Caco-2 (cell line): Measurements from ENCODE around the gene NFIA. TPM values are rescaled to one million over a fixed set of nuclear protein-coding genes. Genes with fewer than 3 reads are reported as not detected.

Experiments used
- BruUV-seq: library from RNA; stranded (reverse); fragments of 400-500 nt; replicated peaks from 2 replicates; lab custom pipeline; 2021; lab: Mats Ljungman, UMichigan
- CTCF ChIA-PET: fragments of 300-600 bp; sonication (Branson Sonifier 250); formaldehyde crosslinking; loops from one replicate; lab custom pipeline; 2022; ENCODE audit warnings: antibody characterized with exemption; lab: Charles Lee
- POLR2A ChIA-PET: fragments of 300-600 bp; sonication (Branson Sonifier 250); formaldehyde crosslinking; loops from one replicate; lab custom pipeline; 2022; ENCODE audit warnings: antibody characterized with exemption; lab: Charles Lee
- DNase-seq, 2 experiments: peaks; one replicate each; pipeline versions ENCODE4 v3.0.0 to v3.0.0-alpha.2; 2020 to 2022
- H3K27me3 ChIP-seq: replicated peaks from 2 replicates; pipeline ENCODE4 v1.6.0; 2011; ENCODE audit warnings: low read length; ENCODE audit not compliant: control insufficient read depth, insufficient read depth
- H3K36me3 ChIP-seq: 2 replicates; pipeline ENCODE4 v1.5.1; 2011; ENCODE audit warnings: low read length; ENCODE audit not compliant: control insufficient read depth, insufficient read depth
- H3K4me1 ChIP-seq: fragments of 250-450 bp; sonication (Bioruptor Pico); 2 replicates; pipeline ENCODE4 v1.5.1; 2020; ENCODE audit warnings: mild to moderate bottlenecking
- H3K4me3 ChIP-seq: 2 replicates; pipeline ENCODE4 v1.5.1; 2011; ENCODE audit warnings: low read depth, mild to moderate bottlenecking, control low read depth, low read length
- H3K9me3 ChIP-seq: fragments of 250-450 bp; sonication (Bioruptor Pico); 2 replicates; pipeline ENCODE4 v1.5.1; 2020; ENCODE audit warnings: mild to moderate bottlenecking, moderate library complexity
- H3K27ac Mint-ChIP-seq: one replicate; pipeline ENCODE4 v1.8.0; 2022; ENCODE audit warnings: mixed read lengths; ENCODE audit not compliant: unreplicated experiment
- H3K27me3 Mint-ChIP-seq: one replicate; pipeline ENCODE4 v1.8.0; 2022; ENCODE audit warnings: mixed read lengths; ENCODE audit not compliant: insufficient read depth, unreplicated experiment
- H3K36me3 Mint-ChIP-seq: one replicate; pipeline ENCODE4 v1.8.0; 2022; ENCODE audit warnings: mild to moderate bottlenecking, mixed read lengths; ENCODE audit not compliant: insufficient read depth, unreplicated experiment
- H3K4me1 Mint-ChIP-seq: one replicate; pipeline ENCODE4 v1.8.0; 2022; ENCODE audit warnings: low read depth, mixed read lengths; ENCODE audit not compliant: unreplicated experiment
- H3K4me3 Mint-ChIP-seq: one replicate; pipeline ENCODE4 v1.8.0; 2022; ENCODE audit warnings: mild to moderate bottlenecking, moderate library complexity, mixed read lengths; ENCODE audit not compliant: unreplicated experiment
- H3K9me3 Mint-ChIP-seq: one replicate; pipeline ENCODE4 v1.8.0; 2022; ENCODE audit warnings: mixed read lengths; ENCODE audit not compliant: unreplicated experiment
- CTCF ChIP-seq, 2 experiments: fragments of 200-600 bp in 1 of 2; IDR thresholded peaks; 1 replicate in 1 of 2; 2 replicates in 1 of 2; pipeline versions ENCODE4 v1.5.1 to v1.8.0; 2011 to 2022; ENCODE audit warnings: antibody characterized with exemption in 1 of 2, control low read depth in 1 of 2, inconsistent platforms in 1 of 2, low read depth in 1 of 2, low read length in 1 of 2, mild to moderate bottlenecking in 1 of 2, moderate library complexity in 1 of 2; ENCODE audit not compliant: insufficient read depth in 1 of 2, severe bottlenecking in 1 of 2, unreplicated experiment in 1 of 2
- intact Hi-C: fragments of 100-400 bp; cut with micrococcal nuclease; formaldehyde crosslinking; loops from one replicate; pipeline ENCODE4 v1.10.0; 2022; ENCODE audit not compliant: unreplicated experiment
- total RNA-seq: library from RNA; stranded (reverse); gene quantifications from 2 replicates; pipeline ENCODE4 v1.2.3, GENCODE V29; 2022

NFIA gene
- total RNA-seq, 1 experiment from 2014 or later, result 1.4 TPM

DNA sequence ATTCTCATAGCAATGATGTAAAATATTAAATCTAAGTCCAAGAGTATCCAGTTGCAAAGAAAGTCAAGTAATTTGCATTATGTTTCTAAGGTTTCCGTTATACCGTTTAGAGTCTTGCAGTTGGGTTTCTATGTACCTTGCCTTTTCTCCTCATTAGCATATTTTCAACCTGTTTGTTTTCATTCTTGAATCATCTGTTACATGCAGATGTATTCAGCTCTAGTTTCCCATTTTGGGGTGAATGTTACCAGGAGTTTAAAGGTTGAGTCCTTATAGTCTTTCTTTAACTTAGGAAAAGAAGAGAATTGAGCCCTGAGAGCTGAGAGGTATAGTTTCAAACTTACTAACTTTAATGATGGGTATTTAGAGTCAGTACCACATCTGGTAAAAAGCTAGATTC lies 139.9 kb downstream of the NFIA start:
- no peaks in the 10 kb centered on the region for H3K9me3 ChIP-seq
- no peak overlapping the region for H3K27ac Mint-ChIP-seq
- CTCF ChIA-PET, result no interaction called here
- no peaks in the 10 kb centered on the region for H3K27me3 ChIP-seq
- H3K36me3 ChIP-seq, result no peaks in the 10 kb centered on the region
- TF ChIP-seq CTCF (IDR thresholded peaks at IDR 0.05; ENCODE audit: insufficient read depth in 1 of 2, low read depth in 1 of 2, low read length in 1 of 2, severe bottlenecking in 1 of 2, unreplicated experiment in 1 of 2), result no peak
- intact Hi-C loops, result no loop called here
- no peaks in the 10 kb centered on the region for H3K9me3 Mint-ChIP-seq
- no peak for DNase-seq
- POLR2A ChIA-PET, result no interaction called here
- no peaks in the 10 kb centered on the region for H3K27me3 Mint-ChIP-seq
- H3K4me3 ChIP-seq, result no peak overlapping the region
- no TSS peak for BruUV-seq
- H3K4me3 Mint-ChIP-seq, result no peak overlapping the region
- H3K4me1 ChIP-seq, result no peaks in the 10 kb centered on the region
- H3K36me3 Mint-ChIP-seq, result no peaks in the 10 kb centered on the region
- H3K4me1 Mint-ChIP-seq, result no peaks in the 10 kb centered on the region

GRCh38 chr1:61223140-61223539 lies 140.8 kb downstream of the NFIA start:
- H3K4me1 ChIP-seq, result no peaks in the 10 kb centered on the region
- no peaks in the 10 kb centered on the region for H3K9me3 ChIP-seq
- H3K9me3 Mint-ChIP-seq, result no peaks in the 10 kb centered on the region
- H3K27me3 ChIP-seq, result no peaks in the 10 kb centered on the region
- BruUV-seq, result no TSS peak
- H3K4me3 ChIP-seq, result no peak overlapping the region
- CTCF ChIA-PET, result no interaction called here
- no peaks in the 10 kb centered on the region for H3K4me1 Mint-ChIP-seq
- H3K36me3 Mint-ChIP-seq, result no peaks in the 10 kb centered on the region
- H3K4me3 Mint-ChIP-seq, result no peak overlapping the region
- TF ChIP-seq CTCF (IDR thresholded peaks at IDR 0.05; ENCODE audit: insufficient read depth in 1 of 2, low read depth in 1 of 2, low read length in 1 of 2, severe bottlenecking in 1 of 2, unreplicated experiment in 1 of 2), result no peak
- H3K27me3 Mint-ChIP-seq, result no peaks in the 10 kb centered on the region
- POLR2A ChIA-PET, result no interaction called here
- no peak for DNase-seq
- no peaks in the 10 kb centered on the region for H3K36me3 ChIP-seq
- no peak overlapping the region for H3K27ac Mint-ChIP-seq
- intact Hi-C loops, result no loop called here

- no peaks in the 10 kb centered on the region for H3K9me3 ChIP-seq
- H3K36me3 Mint-ChIP-seq, result no peaks in the 10 kb centered on the region
- CTCF ChIA-PET, result no interaction called here
- POLR2A ChIA-PET, result no interaction called here
- no peaks in the 10 kb centered on the region for H3K4me1 ChIP-seq
- H3K36me3 ChIP-seq, result no peaks in the 10 kb centered on the region
- H3K27ac Mint-ChIP-seq, result no peak overlapping the region
- no peaks in the 10 kb centered on the region for H3K9me3 Mint-ChIP-seq
- no peaks in the 10 kb centered on the region for H3K27me3 ChIP-seq
- DNase-seq, result no peak
- no peak overlapping the region for H3K4me3 Mint-ChIP-seq
- H3K27me3 Mint-ChIP-seq, result no peaks in the 10 kb centered on the region
- H3K4me3 ChIP-seq, result no peak overlapping the region
- TF ChIP-seq CTCF (IDR thresholded peaks at IDR 0.05; ENCODE audit: insufficient read depth in 1 of 2, low read depth in 1 of 2, low read length in 1 of 2, severe bottlenecking in 1 of 2, unreplicated experiment in 1 of 2), result no peak
- intact Hi-C loops, result no loop called here
- H3K4me1 Mint-ChIP-seq, result no peaks in the 10 kb centered on the region
- BruUV-seq, result no TSS peak
Measured at GRCh38 chr1:61224609-61225008, 142.2 kb downstream of the NFIA start.
